Left cardiac atrium (tissue), 4 donors: ENCODE results near the gene CCND2. TPM values are rescaled to one million over a fixed set of nuclear protein-coding genes. Genes with fewer than 3 reads are reported as not detected.

ENCODE experiments used
- ATAC-seq, 2 donors: fragments of 200-7000 bp; cut with Tn5 transposase; one replicate each; pipeline ENCODE4 v1.9.1; 2020; ENCODE audit warnings: mild to moderate bottlenecking in 2 of 2, moderate library complexity in 2 of 2
- DNase-seq: peaks from one replicate; pipeline ENCODE4 v3.0.0-alpha.2; 2020
- intact Hi-C, 2 donors: fragments of 100-400 bp; cut with DNase I; formaldehyde crosslinking; loops; one replicate each; pipeline versions ENCODE4 v1.14.1 to v1.15.1; 2022 to 2023
- total RNA-seq, 2 donors: library from RNA; stranded (reverse); fragmentation: NEBNext Ultra II Directional; extraction: Animal tissue kit (Norgen Biotek cat#: 25700); gene quantifications; one replicate each; pipeline ENCODE4 v1.2.1, GENCODE V29; 2021
- donor health status: DM: no; HTN: yes; CAD: no.
- donor health status: DM: no; HTN: yes; CAD: no; lungs with severe emphysema.
- donor health status: DM: yes; HTN: yes; CAD: no.
- donor health status: Dilated cardiomyopathy.

The CCND2 gene
- total RNA-seq, 2 donors from 2014 or later, result 170 to 202 TPM

- DNase-seq (no peak), ATAC-seq (peak in 1 of 2 donors; percentile 2)
- intact Hi-C loops, result no loop called here
Measured at GRCh38 chr12:4308334-4308950, 34.9 kb downstream of the CCND2 start.

- intact Hi-C loops, result no loop called here
- ATAC-seq, result no peak
- DNase-seq, result no peak
Measured at GRCh38 chr12:4311776-4312175, 38.2 kb downstream of the CCND2 start.

GRCh38 chr12:4312251-4312650, 38.7 kb downstream of the CCND2 start:
- no peak for ATAC-seq

GRCh38 chr12:4320497-4320852, 46.9 kb downstream of the CCND2 start:
- DNase-seq (no peak), ATAC-seq (peak; percentile 32 to 56)
- intact Hi-C loops, result no loop called here

More at GRCh38 chr12:4312251-4312650, 38.7 kb downstream of the CCND2 start:
- intact Hi-C loops, result no loop called here
- DNase-seq, result no peak

- ATAC-seq (peak; percentile 100), DNase-seq (peak; percentile 95)
- intact Hi-C loops, result no loop called here
Measured at GRCh38 chr12:4320853-4321701, 47.5 kb downstream of the CCND2 start, which contains the start of gene TIGAR. Gene TIGAR, plus strand, starts transcription at chr12:4321213. Its CDS starts 59 bp downstream, at chr12:4321272.

GRCh38 chr12:4322726-4323125, 49.2 kb downstream of the CCND2 start:
- no peak for ATAC-seq
- no peak for DNase-seq
- intact Hi-C loops, result no loop called here

Other genes starting within 250 kb of the CCND2 start
- gene TIGAR, start 47.5 kb downstream of the CCND2 start, total RNA-seq, result 10 to 100 TPM in 1 of 2 donors, 1 to 10 TPM in 1; 9.7 to 14.0 TPM
- not detected for gene FGF23, start 106.0 kb downstream of the CCND2 start, total RNA-seq
- not detected for gene FGF6, start 172.1 kb downstream of the CCND2 start, total RNA-seq